OCI-LY3 (cell line): ENCODE data around the gene SEPTIN12.

Source experiments
- EZH2phosphoT487 ChIP-seq: fragments of 200-600 bp; shearing (Covaris generic); IDR thresholded peaks from 2 replicates; pipeline ENCODE4 v1.6.1; 2018; ENCODE audit warnings: antibody characterized with exemption, mixed run types, low read depth
- TF ChIP-seq, protein P1 (sequence below): fragments of 200-600, 300-600 bp; sonication (generic); IDR thresholded peaks from 2 replicates; pipeline ENCODE4 v1.5.1; 2014; ENCODE audit warnings: antibody characterized with exemption, low read length, low read depth

DNA sequence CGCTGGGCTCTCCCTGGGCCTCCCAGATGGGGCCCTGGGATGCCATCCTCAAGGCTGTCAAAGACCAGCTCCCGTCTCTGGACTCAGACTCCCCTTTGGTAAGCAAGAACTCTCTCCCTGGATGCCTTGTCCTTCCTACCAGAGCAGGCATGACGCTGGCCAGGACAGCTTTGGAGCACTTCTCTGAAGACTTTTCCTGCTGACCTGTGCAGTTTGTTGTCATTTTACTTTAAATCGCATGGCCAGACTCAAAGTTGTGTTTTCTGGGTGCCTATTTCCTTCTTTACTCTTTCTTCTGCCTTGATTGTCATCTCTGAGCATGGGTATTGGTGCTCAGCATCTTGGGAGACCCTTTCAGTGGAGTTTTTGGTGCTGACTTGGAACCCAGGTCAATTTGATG lies 51.6 kb downstream of the SEPTIN12 start:
- TF ChIP-seq, protein P1, sequence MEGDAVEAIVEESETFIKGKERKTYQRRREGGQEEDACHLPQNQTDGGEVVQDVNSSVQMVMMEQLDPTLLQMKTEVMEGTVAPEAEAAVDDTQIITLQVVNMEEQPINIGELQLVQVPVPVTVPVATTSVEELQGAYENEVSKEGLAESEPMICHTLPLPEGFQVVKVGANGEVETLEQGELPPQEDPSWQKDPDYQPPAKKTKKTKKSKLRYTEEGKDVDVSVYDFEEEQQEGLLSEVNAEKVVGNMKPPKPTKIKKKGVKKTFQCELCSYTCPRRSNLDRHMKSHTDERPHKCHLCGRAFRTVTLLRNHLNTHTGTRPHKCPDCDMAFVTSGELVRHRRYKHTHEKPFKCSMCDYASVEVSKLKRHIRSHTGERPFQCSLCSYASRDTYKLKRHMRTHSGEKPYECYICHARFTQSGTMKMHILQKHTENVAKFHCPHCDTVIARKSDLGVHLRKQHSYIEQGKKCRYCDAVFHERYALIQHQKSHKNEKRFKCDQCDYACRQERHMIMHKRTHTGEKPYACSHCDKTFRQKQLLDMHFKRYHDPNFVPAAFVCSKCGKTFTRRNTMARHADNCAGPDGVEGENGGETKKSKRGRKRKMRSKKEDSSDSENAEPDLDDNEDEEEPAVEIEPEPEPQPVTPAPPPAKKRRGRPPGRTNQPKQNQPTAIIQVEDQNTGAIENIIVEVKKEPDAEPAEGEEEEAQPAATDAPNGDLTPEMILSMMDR, result no peak
- TF ChIP-seq EZH2phosphoT487, result no peak
